HepG2 (cell line): ENCODE measurements around the gene SLC25A5. TPM values are rescaled to one million over a fixed set of nuclear protein-coding genes. Genes with fewer than 3 reads are reported as not detected.

Experiments used
- ATAC-seq: fragments of 200-7000 bp; cut with Tn5 transposase; 3 replicates; pipeline ENCODE4 v1.9.1; 2020; ENCODE audit warnings: mild to moderate bottlenecking, moderate library complexity
- BruUV-seq: library from RNA; stranded (reverse); fragments of 400-500 nt; replicated peaks from 2 replicates; lab custom pipeline; 2021; lab: Mats Ljungman, UMichigan
- CTCF ChIA-PET: fragments of 300-600 bp; formaldehyde crosslinking; extraction: SDS; loops from one replicate; lab custom pipeline; 2021; ENCODE audit warnings: low total read pairs, inconsistent platforms, low intra/inter-chr PET ratio; lab: Yijun Ruan, JAX
- POLR2A ChIA-PET: fragments of 350-600 bp; sonication (Branson Sonifier 250); formaldehyde crosslinking; loops from one replicate; lab custom pipeline; 2020; ENCODE audit warnings: antibody characterized with exemption, inconsistent platforms; lab: Yijun Ruan, JAX
- DNase-seq: peaks from one replicate; pipeline ENCODE4 v3.0.0-alpha.2; 2015; ENCODE audit warnings: low spot score
- FAIRE-seq: peaks from 3 replicates; lab custom pipeline; 2011; peaks lifted over from hg19 to GRCh38; lab: Jason Lieb, UNC
- H2AFZ ChIP-seq: one replicate; pipeline ENCODE4 v1.6.1; 2011; ENCODE audit warnings: low read length, inconsistent platforms
- H3K27ac ChIP-seq: fragments of 300-600 bp; 3 replicates; pipeline ENCODE4 v1.8.0; 2011; ENCODE audit warnings: mixed run types, mild to moderate bottlenecking, mixed read lengths, low read length, inconsistent platforms; ENCODE audit not compliant: insufficient read depth; ENCODE audit errors: extremely low read length
- H3K27me3 ChIP-seq, 2 experiments: fragments of 200-600 bp in 1 of 2; 2 replicates in 1 of 2; 3 replicates in 1 of 2; pipeline versions ENCODE4 v1.6.0 to v1.8.0; 2011; ENCODE audit warnings: low read length in 2 of 2, mild to moderate bottlenecking in 2 of 2, moderate library complexity in 2 of 2, inconsistent platforms in 1 of 2; ENCODE audit not compliant: insufficient read depth in 2 of 2, control insufficient read depth in 1 of 2
- H3K36me3 ChIP-seq, 2 experiments: fragments of 200-600 bp in 1 of 2; replicated peaks in 1 of 2; 2 replicates in 1 of 2; 3 replicates in 1 of 2; pipeline versions ENCODE4 v1.5.1 to v1.8.0; 2011; ENCODE audit warnings: low read length in 2 of 2, inconsistent platforms in 1 of 2; ENCODE audit not compliant: insufficient read depth in 2 of 2, control insufficient read depth in 1 of 2
- H3K4me1 ChIP-seq: 2 replicates; pipeline ENCODE4 v1.5.1; 2012; ENCODE audit warnings: low read length, inconsistent platforms; ENCODE audit not compliant: insufficient read depth
- H3K4me2 ChIP-seq: 2 replicates; pipeline ENCODE4 v1.6.0; 2011; ENCODE audit warnings: low read depth, low read length, inconsistent platforms
- H3K4me3 ChIP-seq, 3 experiments: fragments of 200-600 bp in 1 of 3; sonication (generic), shearing (Covaris generic) in 1 of 3; replicated peaks in 1 of 3; 2 replicates each; pipeline ENCODE4 v1.5.1; 2011 to 2016; ENCODE audit warnings: low read length in 3 of 3, inconsistent platforms in 2 of 3, low read depth in 2 of 3, mild to moderate bottlenecking in 2 of 3, control low read depth in 1 of 3, mixed read lengths in 1 of 3; ENCODE audit not compliant: insufficient read depth in 1 of 3
- H3K79me2 ChIP-seq: one replicate; pipeline ENCODE4 v1.6.1; 2011; ENCODE audit warnings: low read length, inconsistent platforms; ENCODE audit not compliant: insufficient read depth
- H3K9ac ChIP-seq: 2 replicates; pipeline ENCODE4 v1.6.0; 2011; ENCODE audit warnings: mild to moderate bottlenecking, low read depth, low read length, inconsistent platforms; ENCODE audit not compliant: insufficient read depth
- H3K9me3 ChIP-seq: 2 replicates; pipeline ENCODE4 v1.5.1; 2012; ENCODE audit warnings: mild to moderate bottlenecking, low read length
- H4K20me1 ChIP-seq: 2 replicates; pipeline ENCODE4 v1.6.0; 2011; ENCODE audit warnings: inconsistent platforms, mild to moderate bottlenecking, low read length, moderate library complexity; ENCODE audit not compliant: insufficient read depth
- HOXD1 ChIP-seq: sonication (generic); formaldehyde crosslinking; IDR thresholded peaks from 2 replicates; pipeline ENCODE4 v1.5.0; 2020; ENCODE audit warnings: missing genetic modification reagents
- JDP2 ChIP-seq: sonication (generic); formaldehyde crosslinking; IDR thresholded peaks from 2 replicates; pipeline ENCODE4 v1.8.1; 2022; ENCODE audit warnings: missing genetic modification reagents, borderline replicate concordance
- KAT8 ChIP-seq: IDR thresholded peaks from 2 replicates; pipeline ENCODE4 v1.6.1; 2016; ENCODE audit warnings: missing genetic modification reagents, missing compliant biosample characterization
- MEIS1 ChIP-seq: sonication (generic); formaldehyde crosslinking; IDR thresholded peaks from 2 replicates; pipeline ENCODE4 v1.9.0; 2021; ENCODE audit warnings: mild to moderate bottlenecking, missing genetic modification reagents, moderate library complexity, borderline replicate concordance
- NR2F1 ChIP-seq, 2 experiments: fragments of 450-650 bp in 1 of 2; formaldehyde crosslinking in 1 of 2; IDR thresholded peaks; 2 replicates each; pipeline versions ENCODE4 v1.5.0 to v1.6.1; 2016 to 2020; ENCODE audit warnings: mild to moderate bottlenecking in 1 of 2, missing compliant biosample characterization in 1 of 2, missing genetic modification reagents in 1 of 2, moderate library complexity in 1 of 2
- PAF1 ChIP-seq: IDR thresholded peaks from 2 replicates; pipeline ENCODE4 v1.6.1; 2016; ENCODE audit warnings: missing genetic modification reagents, missing compliant biosample characterization
- RXRB ChIP-seq: IDR thresholded peaks from 2 replicates; pipeline ENCODE4 v1.6.1; 2016; ENCODE audit warnings: borderline replicate concordance, missing genetic modification reagents, missing compliant biosample characterization
- SNAPC2 ChIP-seq: sonication (generic); formaldehyde crosslinking; IDR thresholded peaks from 2 replicates; pipeline ENCODE4 v1.8.1; 2022; ENCODE audit warnings: mild to moderate bottlenecking, missing genetic modification reagents
- SPEN ChIP-seq: sonication (generic); formaldehyde crosslinking; IDR thresholded peaks from 2 replicates; pipeline ENCODE4 v1.5.1; 2020; ENCODE audit warnings: low read depth, mild to moderate bottlenecking, missing genetic modification reagents
- TBX2 ChIP-seq: sonication (generic); formaldehyde crosslinking; IDR thresholded peaks from 2 replicates; pipeline ENCODE4 v1.5.0; 2020; ENCODE audit warnings: missing genetic modification reagents, mild to moderate bottlenecking, borderline replicate concordance
- TEAD2 ChIP-seq: sonication (generic); formaldehyde crosslinking; IDR thresholded peaks from 2 replicates; pipeline ENCODE4 v1.9.0; 2021; ENCODE audit warnings: missing genetic modification reagents
- ZMYM2 ChIP-seq: sonication (generic); formaldehyde crosslinking; IDR thresholded peaks from 2 replicates; pipeline ENCODE4 v1.8.0; 2022; ENCODE audit warnings: mild to moderate bottlenecking, missing genetic modification reagents
- ZNF775 ChIP-seq: sonication (generic); formaldehyde crosslinking; IDR thresholded peaks from 2 replicates; pipeline ENCODE4 v1.4.0; 2020; ENCODE audit warnings: missing genetic modification reagents, mild to moderate bottlenecking, moderate library complexity, borderline replicate concordance
- ZNF850 ChIP-seq: sonication (generic); formaldehyde crosslinking; conservative IDR thresholded peaks from 2 replicates; pipeline ENCODE4 v1.9.0; 2021; ENCODE audit warnings: mild to moderate bottlenecking, missing genetic modification reagents
- ZSCAN31 ChIP-seq: sonication (generic); formaldehyde crosslinking; IDR thresholded peaks from 2 replicates; pipeline ENCODE4 v1.5.0; 2020; ENCODE audit warnings: low read depth, mild to moderate bottlenecking, missing genetic modification reagents
- WGBS: methylation state at CpG from one replicate; pipeline ENCODE4 v1.1.6; 2017; ENCODE audit warnings: low lambda C conversion rate; 5-methylcytosine and 5-hydroxymethylcytosine counted together
- in situ Hi-C: cut with HindIII; loops from 2 replicates; pipeline ENCODE4 v1.10.0; 2017; ENCODE audit warnings: low pct_unique_long_range_greater_than_20kb; ENCODE audit not compliant: extremely low pct_ligation_motif_present
- intact Hi-C: fragments of 100-400 bp; cut with micrococcal nuclease; formaldehyde crosslinking; loops from one replicate; pipeline ENCODE4 v1.10.0; 2022; ENCODE audit not compliant: unreplicated experiment
- polyA plus RNA-seq, 8 experiments: library from polyadenylated mRNA; depleted of rRNA in 3 of 8; stranded (reverse) in 7 of 8; unstranded in 1 of 8; fragments of >200 nt; fragmentation: Illumina TruSeq in 4 of 8; extraction: Trizol in 4 of 8; gene quantifications; 2 replicates each; pipeline versions ENCODE4 v1.2.1 to v1.2.3, GENCODE V29; 2011 to 2016; ENCODE audit warnings: low read depth in 4 of 8, missing spikeins in 1 of 8, mixed read lengths in 1 of 8; ENCODE audit not compliant: insufficient read depth in 1 of 8
- total RNA-seq, 5 experiments: library from RNA; depleted of rRNA; stranded (reverse); fragments of >200 nt; fragmentation: Illumina TruSeq; extraction: Trizol; gene quantifications; 2 replicates each; pipeline ENCODE4 v1.2.3, GENCODE V29; 2016; ENCODE audit warnings: low read depth in 1 of 5

The SLC25A5 gene
- total and polyA plus RNA-seq, 2 of the 13 experiments (the other 11 are each of a cell fraction or from before 2014, with no cell fraction given) = 300 to 402 TPM

DNA sequence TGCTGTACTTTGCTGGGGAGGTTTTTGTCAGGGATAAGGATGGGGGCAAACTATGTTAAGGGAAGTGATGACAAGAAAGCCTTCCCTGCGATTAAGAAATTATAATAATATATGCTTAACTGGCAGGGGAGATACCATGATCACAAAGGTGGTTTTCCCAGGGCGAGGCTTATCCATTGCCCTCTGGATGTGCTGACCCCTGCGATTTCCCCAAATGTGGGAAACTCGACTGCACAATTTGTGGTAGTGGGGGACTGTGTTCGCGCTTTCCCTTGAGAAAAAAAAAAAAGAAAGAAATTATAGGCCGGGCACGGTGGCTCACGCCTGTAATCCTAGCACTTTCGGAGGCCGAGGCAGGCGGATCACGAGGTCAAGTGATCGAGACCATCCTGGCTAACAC lies 44.6 kb upstream of the SLC25A5 start:
- Histone ChIP-seq H3K79me2 (no peaks in the 10 kb centered on the region), H3K9me3 (no peaks in the 10 kb centered on the region), H3K4me2 (no peak overlapping the region), H3K27me3 (no peaks in the 10 kb centered on the region), H3K4me1 (peaks cover 41% of the 10 kb centered on the region), H4K20me1 (no peaks in the 10 kb centered on the region), H3K27ac (no peak overlapping the region), H3K4me3 (no peak overlapping the region), H2AFZ (no peak overlapping the region), H3K36me3 (no peaks in the 10 kb centered on the region), H3K9ac (no peak overlapping the region)
- ChIA-PET CTCF (no interaction called here), POLR2A (no interaction called here)
- BruUV-seq = no TSS peak
- intact Hi-C loops = no loop called here
- ATAC-seq (no peak), FAIRE-seq (no peak), DNase-seq (no peak)
- in situ Hi-C loops = no loop called here
- TF ChIP-seq JDP2 (CRISPR knock-in tag) (no peak), ZMYM2 (CRISPR knock-in tag) (no peak), ZSCAN31 (CRISPR knock-in tag) (no peak), RXRB (CRISPR knock-in tag) (no peak), TEAD2 (CRISPR knock-in tag) (no peak), PAF1 (no peak), ZNF850 (no peak), HOXD1 (CRISPR knock-in tag) (no peak), NR2F1 (CRISPR knock-in tag; IDR thresholded peaks at IDR 0.05) (no peak), ZNF775 (CRISPR knock-in tag) (no peak), MEIS1 (CRISPR knock-in tag) (no peak), SPEN (no peak), KAT8 (CRISPR knock-in tag) (no peak), TBX2 (CRISPR knock-in tag) (no peak), SNAPC2 (CRISPR knock-in tag) (no peak)
- WGBS = 99% methylated on average over 14 of the region's 14 CpGs
